Measurements from ENCODE around the gene ONECUT3.

ONECUT3 gene

GRCh38 chr19:1819341-1820255 lies 66.3 kb downstream of the ONECUT3 start:
- in situ Hi-C loops (cut with MboI; ENCODE audit: low pct_unique_long_range_greater_than_20kb, low sequenced_read_pairs, unreplicated experiment), result no loop called here
- DNase-seq (ENCODE audit: low spot score), result no peak
- no peak for TF ChIP-seq CTCF (IDR thresholded peaks at IDR 0.05; ENCODE audit: extremely low read depth, insufficient read depth, missing control alignments)

GRCh38 chr19:1822210-1822609 lies 68.9 kb downstream of the ONECUT3 start:
- in situ Hi-C loops (cut with MboI; ENCODE audit: low pct_unique_long_range_greater_than_20kb, low sequenced_read_pairs, unreplicated experiment), result no loop called here
- DNase-seq (ENCODE audit: low spot score), result no peak

GRCh38 chr19:1823020-1823419 lies 69.7 kb downstream of the ONECUT3 start:
- in situ Hi-C loops (cut with MboI; ENCODE audit: low pct_unique_long_range_greater_than_20kb, low sequenced_read_pairs, unreplicated experiment), result no loop called here
- no peak for DNase-seq (ENCODE audit: low spot score)
- TF ChIP-seq CTCF (IDR thresholded peaks at IDR 0.05; ENCODE audit: extremely low read depth, insufficient read depth, missing control alignments), result no peak

More at GRCh38 chr19:1822210-1822609, 68.9 kb downstream of the ONECUT3 start:
- no peak for TF ChIP-seq CTCF (IDR thresholded peaks at IDR 0.05; ENCODE audit: extremely low read depth, insufficient read depth, missing control alignments)

GRCh38 chr19:1823539-1824251 lies 70.4 kb downstream of the ONECUT3 start:
- in situ Hi-C loops (cut with MboI; ENCODE audit: low pct_unique_long_range_greater_than_20kb, low sequenced_read_pairs, unreplicated experiment), result no loop called here
- no peak for TF ChIP-seq CTCF (IDR thresholded peaks at IDR 0.05; ENCODE audit: extremely low read depth, insufficient read depth, missing control alignments)
- no peak for DNase-seq (ENCODE audit: low spot score)

- in situ Hi-C loops (cut with MboI; ENCODE audit: low pct_unique_long_range_greater_than_20kb, low sequenced_read_pairs, unreplicated experiment), result no loop called here
- DNase-seq (ENCODE audit: low spot score), result no peak
- TF ChIP-seq CTCF (IDR thresholded peaks at IDR 0.05; ENCODE audit: extremely low read depth, insufficient read depth, missing control alignments), result no peak
Measured at GRCh38 chr19:1824252-1824622, 70.9 kb downstream of the ONECUT3 start.

GRCh38 chr19:1825909-1826556 lies 72.7 kb downstream of the ONECUT3 start:
- DNase-seq (ENCODE audit: low spot score), result peak; percentile 96
- TF ChIP-seq CTCF (IDR thresholded peaks at IDR 0.05; ENCODE audit: extremely low read depth, insufficient read depth, missing control alignments), result peak; percentile 96
- in situ Hi-C loops (cut with MboI; ENCODE audit: low pct_unique_long_range_greater_than_20kb, low sequenced_read_pairs, unreplicated experiment), result no loop called here
